ENCODE data around the gene XKRX.

DNA sequence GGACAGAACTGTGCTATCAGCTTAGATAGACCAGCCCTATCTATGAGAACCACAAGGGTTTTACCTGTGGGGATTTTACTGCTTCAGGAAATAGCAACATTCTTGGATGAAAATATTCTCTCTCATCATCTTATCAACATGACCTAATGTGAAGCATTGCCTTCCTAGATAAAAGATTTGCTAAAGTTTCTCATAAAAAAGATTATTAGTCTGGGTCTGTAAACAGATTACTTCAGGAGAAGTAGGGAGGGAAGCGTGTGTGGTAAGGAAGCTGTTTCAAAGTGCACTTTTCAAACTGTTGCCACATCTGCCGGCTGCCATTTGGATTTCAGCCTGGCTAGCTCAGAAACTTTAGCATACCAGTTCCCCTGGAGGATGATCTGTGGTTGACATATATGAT, 54.4 kb downstream of the XKRX start, which contains the start of gene NOX1:
- TF ChIP-seq, protein P1, sequence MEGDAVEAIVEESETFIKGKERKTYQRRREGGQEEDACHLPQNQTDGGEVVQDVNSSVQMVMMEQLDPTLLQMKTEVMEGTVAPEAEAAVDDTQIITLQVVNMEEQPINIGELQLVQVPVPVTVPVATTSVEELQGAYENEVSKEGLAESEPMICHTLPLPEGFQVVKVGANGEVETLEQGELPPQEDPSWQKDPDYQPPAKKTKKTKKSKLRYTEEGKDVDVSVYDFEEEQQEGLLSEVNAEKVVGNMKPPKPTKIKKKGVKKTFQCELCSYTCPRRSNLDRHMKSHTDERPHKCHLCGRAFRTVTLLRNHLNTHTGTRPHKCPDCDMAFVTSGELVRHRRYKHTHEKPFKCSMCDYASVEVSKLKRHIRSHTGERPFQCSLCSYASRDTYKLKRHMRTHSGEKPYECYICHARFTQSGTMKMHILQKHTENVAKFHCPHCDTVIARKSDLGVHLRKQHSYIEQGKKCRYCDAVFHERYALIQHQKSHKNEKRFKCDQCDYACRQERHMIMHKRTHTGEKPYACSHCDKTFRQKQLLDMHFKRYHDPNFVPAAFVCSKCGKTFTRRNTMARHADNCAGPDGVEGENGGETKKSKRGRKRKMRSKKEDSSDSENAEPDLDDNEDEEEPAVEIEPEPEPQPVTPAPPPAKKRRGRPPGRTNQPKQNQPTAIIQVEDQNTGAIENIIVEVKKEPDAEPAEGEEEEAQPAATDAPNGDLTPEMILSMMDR (IDR thresholded peaks at IDR 0.05): no peak
- TF ChIP-seq POLR2A (IDR thresholded peaks at IDR 0.05): no peak

Measured in ovary (tissue), 3 donors.